Measurements from ENCODE around the gene CAMKK1. TPM values are rescaled to one million over a fixed set of nuclear protein-coding genes. Genes with fewer than 3 reads are reported as not detected.

The CAMKK1 gene
- total RNA-seq, 1 experiment from 2014 or later: 9.6 TPM

GRCh38 chr17:3882276-3882675, 10.6 kb downstream of the CAMKK1 start:
- Mint-ChIP-seq H3K27ac (no peak overlapping the region), H3K9me3 (no peaks in the 10 kb centered on the region), H3K4me1 (peaks cover 2% of the 10 kb centered on the region; the same call in 1 of the 2 replicates), H3K4me3 (no peak overlapping the region), H3K36me3 (peaks cover 5% of the 10 kb centered on the region; the same call in 1 of the 2 replicates), H3K27me3 (ENCODE audit: low read depth) (no peaks in the 10 kb centered on the region; the same call in 1 of the 2 replicates)
- ChIA-PET POLR2A (no interaction called here), CTCF (no interaction called here)
- no peak for TF ChIP-seq ZNF317 (CRISPR knock-in tag; IDR thresholded peaks at IDR 0.05; ENCODE audit: borderline replicate concordance, low read depth)
- no peak for TF ChIP-seq EMX1 (CRISPR knock-in tag; IDR thresholded peaks at IDR 0.05)
- no peak for TF ChIP-seq E2F4 (CRISPR knock-in tag; IDR thresholded peaks at IDR 0.05; ENCODE audit: borderline replicate concordance, low read depth)
- TF ChIP-seq TEAD1 (CRISPR knock-in tag; IDR thresholded peaks at IDR 0.05): no peak
- TF ChIP-seq ZNF512 (CRISPR knock-in tag; IDR thresholded peaks at IDR 0.05; ENCODE audit: borderline replicate concordance): no peak
- no peak for TF ChIP-seq E2F1 (CRISPR knock-in tag; IDR thresholded peaks at IDR 0.05)
- no peak for TF ChIP-seq FOXJ3 (CRISPR knock-in tag; IDR thresholded peaks at IDR 0.05; ENCODE audit: borderline replicate concordance)
- no peak for TF ChIP-seq AR (CRISPR knock-in tag; IDR thresholded peaks at IDR 0.05)
- no peak for TF ChIP-seq ZNF232 (CRISPR knock-in tag; IDR thresholded peaks at IDR 0.05)
- no peak for TF ChIP-seq JAZF1 (CRISPR knock-in tag; IDR thresholded peaks at IDR 0.05)
- no peak for TF ChIP-seq HMGA2 (CRISPR knock-in tag; IDR thresholded peaks at IDR 0.05)
- TF ChIP-seq KAT7 (CRISPR knock-in tag; IDR thresholded peaks at IDR 0.05; ENCODE audit: borderline replicate concordance): no peak
- no peak for TF ChIP-seq RELA (CRISPR knock-in tag; IDR thresholded peaks at IDR 0.05; ENCODE audit: borderline replicate concordance)
- no peak for TF ChIP-seq CBFB (CRISPR knock-in tag; IDR thresholded peaks at IDR 0.05; ENCODE audit: low read depth)
- ATAC-seq (no peak), DNase-seq (ENCODE audit: low spot score) (no peak)

- ChIA-PET POLR2A (no interaction called here), CTCF (interaction anchor here (1.1 kb wide), 1 partner anchor 10 kb away, joined by 3 read pairs; no protein-coding TSS in a partner anchor)
- Mint-ChIP-seq H3K27me3 (ENCODE audit: low read depth) (no peaks in the 10 kb centered on the region; the same call in 1 of the 2 replicates), H3K4me1 (no peaks in the 10 kb centered on the region), H3K27ac (no peak overlapping the region), H3K36me3 (peaks cover 10% of the 10 kb centered on the region; the same call in 1 of the 2 replicates), H3K4me3 (no peak overlapping the region), H3K9me3 (no peaks in the 10 kb centered on the region)
- no peak for TF ChIP-seq EMX1 (CRISPR knock-in tag; IDR thresholded peaks at IDR 0.05)
- DNase-seq (ENCODE audit: low spot score): no peak
- no peak for ATAC-seq
Observed at GRCh38 chr17:3880983-3881382, 11.9 kb downstream of the CAMKK1 start.
